Neutrophil (primary cell): Measurements from ENCODE around the gene BSDC1.

ENCODE experiments used
- H3K27ac ChIP-seq: fragments of 200-600 bp; sonication (generic); 2 replicates; pipeline ENCODE4 v1.5.1; 2016; ENCODE audit warnings: mild to moderate bottlenecking, moderate library complexity
- H3K27me3 ChIP-seq: fragments of 200-600 bp; sonication (generic); 2 replicates; pipeline ENCODE4 v1.6.0; 2016; ENCODE audit warnings: mild to moderate bottlenecking
- H3K36me3 ChIP-seq: fragments of 200-600 bp; sonication (generic); 2 replicates; pipeline ENCODE4 v1.5.1; 2017
- H3K4me1 ChIP-seq, 2 experiments: fragments of 200-600 bp in 1 of 2; sonication (generic) in 1 of 2; 1 replicate in 1 of 2; 2 replicates in 1 of 2; pipeline versions ENCODE4 v1.5.1 to v1.6.1; 2013 to 2016; ENCODE audit warnings: low read depth in 1 of 2, low read length in 1 of 2, mild to moderate bottlenecking in 1 of 2, moderate library complexity in 1 of 2; ENCODE audit not compliant: control insufficient read depth in 1 of 2, insufficient read depth in 1 of 2
- H3K4me3 ChIP-seq, 2 experiments: fragments of 200-600 bp in 1 of 2; sonication (generic) in 1 of 2; 1 replicate in 1 of 2; 2 replicates in 1 of 2; pipeline ENCODE4 v1.5.1; 2013 to 2016; ENCODE audit warnings: low read depth in 1 of 2, low read length in 1 of 2, mild to moderate bottlenecking in 1 of 2, moderate library complexity in 1 of 2
- H3K9me3 ChIP-seq: fragments of 200-600 bp; sonication (generic); 2 replicates; pipeline ENCODE4 v1.5.1; 2016
- TF ChIP-seq, protein P1 (sequence below): fragments of 200-600 bp; sonication (generic); IDR thresholded peaks from 2 replicates; pipeline ENCODE4 v1.5.1; 2016; ENCODE audit warnings: antibody characterized with exemption

BSDC1 gene

DNA sequence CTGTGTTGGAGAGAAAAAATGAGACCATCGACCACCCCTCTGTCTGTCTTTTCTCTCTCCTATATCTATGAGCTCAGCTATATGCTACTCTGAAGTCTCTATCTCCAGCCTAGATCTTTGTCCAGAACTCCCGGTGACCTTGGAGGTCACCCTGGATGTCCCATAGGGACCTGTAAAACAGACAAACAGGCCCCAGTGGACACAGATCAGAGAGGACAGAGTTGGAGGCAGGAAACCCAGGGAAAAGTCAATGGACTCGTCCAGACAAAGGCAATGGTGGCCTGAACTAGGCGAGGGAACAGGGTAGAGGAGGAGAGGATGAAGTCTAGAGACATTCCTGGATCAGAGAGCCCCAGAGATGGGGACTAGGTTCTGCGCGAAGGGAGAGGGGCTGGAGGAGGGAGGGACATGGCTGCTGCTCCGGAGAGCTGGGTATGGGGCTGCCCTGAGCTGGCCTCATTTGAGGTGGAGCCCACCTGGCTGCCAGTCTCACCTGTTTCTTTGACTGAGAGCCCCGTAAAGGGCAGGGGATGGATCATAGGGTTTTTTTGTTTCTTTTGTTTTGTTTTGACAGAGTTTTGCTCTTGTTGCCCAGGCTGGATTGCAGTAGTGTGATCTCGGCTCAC is 47.6 kb downstream of the BSDC1 start:
- Histone ChIP-seq H3K36me3 (no peaks in the 10 kb centered on the region), H3K27ac (no peak overlapping the region), H3K4me3 (no peak overlapping the region), H3K4me1 (peaks cover 37 to 55% of the 10 kb centered on the region in 2 experiments), H3K9me3 (no peaks in the 10 kb centered on the region), H3K27me3 (no peaks in the 10 kb centered on the region)
- TF ChIP-seq, protein P1, sequence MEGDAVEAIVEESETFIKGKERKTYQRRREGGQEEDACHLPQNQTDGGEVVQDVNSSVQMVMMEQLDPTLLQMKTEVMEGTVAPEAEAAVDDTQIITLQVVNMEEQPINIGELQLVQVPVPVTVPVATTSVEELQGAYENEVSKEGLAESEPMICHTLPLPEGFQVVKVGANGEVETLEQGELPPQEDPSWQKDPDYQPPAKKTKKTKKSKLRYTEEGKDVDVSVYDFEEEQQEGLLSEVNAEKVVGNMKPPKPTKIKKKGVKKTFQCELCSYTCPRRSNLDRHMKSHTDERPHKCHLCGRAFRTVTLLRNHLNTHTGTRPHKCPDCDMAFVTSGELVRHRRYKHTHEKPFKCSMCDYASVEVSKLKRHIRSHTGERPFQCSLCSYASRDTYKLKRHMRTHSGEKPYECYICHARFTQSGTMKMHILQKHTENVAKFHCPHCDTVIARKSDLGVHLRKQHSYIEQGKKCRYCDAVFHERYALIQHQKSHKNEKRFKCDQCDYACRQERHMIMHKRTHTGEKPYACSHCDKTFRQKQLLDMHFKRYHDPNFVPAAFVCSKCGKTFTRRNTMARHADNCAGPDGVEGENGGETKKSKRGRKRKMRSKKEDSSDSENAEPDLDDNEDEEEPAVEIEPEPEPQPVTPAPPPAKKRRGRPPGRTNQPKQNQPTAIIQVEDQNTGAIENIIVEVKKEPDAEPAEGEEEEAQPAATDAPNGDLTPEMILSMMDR: no peak

- TF ChIP-seq, protein P1: no peak
- H3K4me1 ChIP-seq: peaks cover 30 to 42% of the 10 kb centered on the region in 2 experiments
- no peaks in the 10 kb centered on the region for H3K9me3 ChIP-seq
- no peaks in the 10 kb centered on the region for H3K27me3 ChIP-seq
- no peak overlapping the region for H3K27ac ChIP-seq
- no peaks in the 10 kb centered on the region for H3K36me3 ChIP-seq
- H3K4me3 ChIP-seq: no peak overlapping the region
These were observed 48.9 kb downstream of the BSDC1 start for GRCh38 chr1:32345289-32345827.

DNA sequence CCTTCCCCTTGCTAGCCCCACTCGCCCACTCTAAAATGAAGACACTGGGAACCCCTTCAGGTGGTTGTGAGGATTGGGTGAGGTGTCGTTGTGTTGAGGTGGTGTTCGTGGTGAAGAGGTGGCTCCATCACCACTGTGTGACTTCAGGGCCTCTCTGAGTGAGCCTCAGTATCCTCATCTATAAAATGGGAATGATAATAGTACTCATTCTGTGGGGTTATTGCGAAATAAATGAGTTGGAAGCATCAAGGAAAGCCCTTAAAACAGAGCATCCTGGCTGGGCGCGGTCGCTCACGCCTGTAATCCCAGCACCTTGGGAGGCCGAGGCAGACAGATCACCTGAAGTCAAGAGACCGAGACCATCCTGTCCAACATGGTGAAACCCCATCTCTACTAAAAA is 51.5 kb downstream of the BSDC1 start:
- H3K27ac ChIP-seq: no peak overlapping the region
- H3K27me3 ChIP-seq: no peaks in the 10 kb centered on the region
- no peaks in the 10 kb centered on the region for H3K36me3 ChIP-seq
- H3K4me3 ChIP-seq: no peak overlapping the region
- TF ChIP-seq, protein P1: no peak
- H3K9me3 ChIP-seq: no peaks in the 10 kb centered on the region
- H3K4me1 ChIP-seq: peaks cover 29 to 42% of the 10 kb centered on the region in 2 experiments

GRCh38 chr1:32341971-32342370 is 52.3 kb downstream of the BSDC1 start:
- Histone ChIP-seq H3K9me3 (no peaks in the 10 kb centered on the region), H3K4me3 (no peak overlapping the region), H3K27me3 (no peaks in the 10 kb centered on the region), H3K4me1 (peaks cover 36 to 47% of the 10 kb centered on the region in 2 experiments), H3K36me3 (no peaks in the 10 kb centered on the region), H3K27ac (no peak overlapping the region)
- TF ChIP-seq, protein P1: no peak

- Histone ChIP-seq H3K27me3 (no peaks in the 10 kb centered on the region), H3K4me1 (peaks cover 43 to 54% of the 10 kb centered on the region in 2 experiments), H3K9me3 (no peaks in the 10 kb centered on the region), H3K4me3 (no peak overlapping the region), H3K27ac (no peak overlapping the region), H3K36me3 (no peaks in the 10 kb centered on the region)
- TF ChIP-seq, protein P1: no peak
These were observed 53.0 kb downstream of the BSDC1 start for GRCh38 chr1:32341186-32341757.
